Mesothelial cell of epicardium (in vitro differentiated cells): ENCODE data around the gene USP30. TPM values are rescaled to one million over a fixed set of nuclear protein-coding genes. Genes with fewer than 3 reads are reported as not detected.

Experiments used
- DNase-seq, 2 experiments: peaks; one replicate each; pipeline ENCODE4 v3.0.0; 2021; ENCODE audit warnings: low spot score in 2 of 2; ENCODE audit not compliant: unreplicated experiment in 2 of 2
- H3K27ac Mint-ChIP-seq: 2 replicates; pipeline ENCODE4 v1.8.0; 2021; ENCODE audit warnings: mixed read lengths
- H3K27me3 Mint-ChIP-seq: 2 replicates; pipeline ENCODE4 v1.8.0; 2021; ENCODE audit warnings: low read depth, mixed read lengths
- H3K36me3 Mint-ChIP-seq: 2 replicates; pipeline ENCODE4 v1.8.0; 2021; ENCODE audit warnings: mixed read lengths
- H3K4me1 Mint-ChIP-seq: 2 replicates; pipeline ENCODE4 v1.8.0; 2021; ENCODE audit warnings: mixed read lengths
- H3K4me3 Mint-ChIP-seq: 2 replicates; pipeline ENCODE4 v1.8.0; 2021; ENCODE audit warnings: mild to moderate bottlenecking, moderate library complexity, mixed read lengths
- H3K9me3 Mint-ChIP-seq: 2 replicates; pipeline ENCODE4 v1.8.0; 2021; ENCODE audit warnings: mixed read lengths
- CTCF ChIP-seq: fragments of 200-600 bp; sonication (generic); IDR thresholded peaks from one replicate; pipeline ENCODE4 v1.5.0; 2021; ENCODE audit warnings: antibody characterized with exemption; ENCODE audit not compliant: unreplicated experiment
- total RNA-seq: library from RNA; stranded (reverse); gene quantifications from 3 replicates; pipeline ENCODE4 v1.2.1, GENCODE V29; 2021

USP30 gene
- total RNA-seq, 1 donor from 2014 or later = 27.3 TPM

GRCh38 chr12:109112720-109113465 lies 60.5 kb downstream of the USP30 start:
- Mint-ChIP-seq H3K9me3 (no peaks in the 10 kb centered on the region), H3K36me3 (peaks cover 12% of the 10 kb centered on the region), H3K4me3 (no peak overlapping the region), H3K4me1 (peaks cover 43% of the 10 kb centered on the region), H3K27ac (peak overlapping the region; percentile 16), H3K27me3 (no peaks in the 10 kb centered on the region)
- DNase-seq = no peak
- no peak for TF ChIP-seq CTCF

GRCh38 chr12:109113661-109114321 lies 61.4 kb downstream of the USP30 start:
- no peaks in the 10 kb centered on the region for H3K9me3 Mint-ChIP-seq
- no peak overlapping the region for H3K27ac Mint-ChIP-seq

GRCh38 chr12:109114644-109115043 lies 62.3 kb downstream of the USP30 start:
- Mint-ChIP-seq H3K27ac (no peak overlapping the region), H3K27me3 (no peaks in the 10 kb centered on the region), H3K36me3 (peaks cover 2% of the 10 kb centered on the region)

More at GRCh38 chr12:109113661-109114321, 61.4 kb downstream of the USP30 start:
- H3K4me3 Mint-ChIP-seq = no peak overlapping the region
- no peak for TF ChIP-seq CTCF
- peaks cover 7% of the 10 kb centered on the region for H3K36me3 Mint-ChIP-seq
- peaks cover 43% of the 10 kb centered on the region for H3K4me1 Mint-ChIP-seq
- no peaks in the 10 kb centered on the region for H3K27me3 Mint-ChIP-seq
- no peak for DNase-seq

GRCh38 chr12:109115404-109115757 lies 63.0 kb downstream of the USP30 start:
- H3K9me3 Mint-ChIP-seq = no peaks in the 10 kb centered on the region
- no peak overlapping the region for H3K27ac Mint-ChIP-seq
- no peak overlapping the region for H3K4me3 Mint-ChIP-seq

More at GRCh38 chr12:109114644-109115043, 62.3 kb downstream of the USP30 start:
- Mint-ChIP-seq H3K4me3 (no peak overlapping the region), H3K4me1 (peaks cover 43% of the 10 kb centered on the region), H3K9me3 (no peaks in the 10 kb centered on the region)
- TF ChIP-seq CTCF = no peak
- DNase-seq = no peak

More at GRCh38 chr12:109115404-109115757, 63.0 kb downstream of the USP30 start:
- Mint-ChIP-seq H3K4me1 (peaks cover 40% of the 10 kb centered on the region), H3K36me3 (no peaks in the 10 kb centered on the region), H3K27me3 (no peaks in the 10 kb centered on the region)
- no peak for DNase-seq
- no peak for TF ChIP-seq CTCF
